ENCODE measurements around the gene TRAF3.
"Not testable (repeated sequence)": the region's sequence is repeated elsewhere in the genome, so short reads cannot be mapped to it uniquely, and the experiment has no call there.

Gene TRAF3

GRCh38 chr14:102807013-102807406 lies 29.8 kb downstream of the TRAF3 start:
- no peak for DNase-seq (ENCODE audit: low read depth)

GRCh38 chr14:102809870-102810269 lies 32.6 kb downstream of the TRAF3 start:
- DNase-seq (ENCODE audit: low read depth): no peak

- no peak for DNase-seq (ENCODE audit: low read depth)
Observed at GRCh38 chr14:102810523-102810922, 33.3 kb downstream of the TRAF3 start.

- no peak for DNase-seq (ENCODE audit: low read depth)
Observed at GRCh38 chr14:102811254-102811963, 34.2 kb downstream of the TRAF3 start.

- DNase-seq (ENCODE audit: low read depth): no peak
Observed at GRCh38 chr14:102811971-102812370, 34.7 kb downstream of the TRAF3 start.

GRCh38 chr14:102813691-102814090 lies 36.4 kb downstream of the TRAF3 start:
- DNase-seq (ENCODE audit: low read depth): no peak

- no peak for DNase-seq (ENCODE audit: low read depth)
Observed at GRCh38 chr14:102817318-102817717, 40.1 kb downstream of the TRAF3 start.

- no peak for DNase-seq (ENCODE audit: low read depth)
Observed at GRCh38 chr14:102817942-102818940, 41.0 kb downstream of the TRAF3 start.

- peak; percentile 73 for DNase-seq (ENCODE audit: low read depth)
Observed at GRCh38 chr14:102819176-102819628, 42.0 kb downstream of the TRAF3 start.

- no peak for DNase-seq (ENCODE audit: low read depth)
Observed at GRCh38 chr14:102819747-102820330, 42.6 kb downstream of the TRAF3 start.

GRCh38 chr14:102821252-102821651 lies 44.0 kb downstream of the TRAF3 start:
- DNase-seq (ENCODE audit: low read depth): no peak

GRCh38 chr14:102822311-102822863 lies 45.1 kb downstream of the TRAF3 start:
- peak; percentile 57 for DNase-seq (ENCODE audit: low read depth)

- not testable (repeated sequence) for DNase-seq (ENCODE audit: low read depth)
Observed at GRCh38 chr14:102822887-102823286, 45.6 kb downstream of the TRAF3 start.

GRCh38 chr14:102823546-102823945 lies 46.3 kb downstream of the TRAF3 start:
- no peak for DNase-seq (ENCODE audit: low read depth)

- DNase-seq (ENCODE audit: low read depth): no peak
Observed at GRCh38 chr14:102824832-102825231, 47.6 kb downstream of the TRAF3 start.

- DNase-seq (ENCODE audit: low read depth): no peak
Observed at GRCh38 chr14:102825307-102826095, 48.3 kb downstream of the TRAF3 start.

GRCh38 chr14:102826161-102826560 lies 48.9 kb downstream of the TRAF3 start:
- DNase-seq (ENCODE audit: low read depth): no peak

- DNase-seq (ENCODE audit: low read depth): no peak
Observed at GRCh38 chr14:102826751-102827675, 49.8 kb downstream of the TRAF3 start.

GRCh38 chr14:102827716-102828115 lies 50.5 kb downstream of the TRAF3 start:
- no peak for DNase-seq (ENCODE audit: low read depth)

- no peak for DNase-seq (ENCODE audit: low read depth)
Observed at GRCh38 chr14:102828151-102828550, 50.9 kb downstream of the TRAF3 start.
